Endothelial cell (in vitro differentiated cells): ENCODE data around the gene MFSD2A. TPM values are rescaled to one million over a fixed set of nuclear protein-coding genes. Genes with fewer than 3 reads are reported as not detected.
"Not testable (repeated sequence)": the region's sequence is repeated elsewhere in the genome, so short reads cannot be mapped to it uniquely, and the experiment has no call there.

Experiments used
- DNase-seq: peaks from one replicate; pipeline ENCODE4 v3.0.0; 2021; ENCODE audit warnings: low spot score
- H3K27ac Mint-ChIP-seq: one replicate; pipeline ENCODE4 v1.8.0; 2021; ENCODE audit warnings: mixed read lengths, inconsistent platforms; ENCODE audit not compliant: unreplicated experiment
- H3K27me3 Mint-ChIP-seq: one replicate; pipeline ENCODE4 v1.8.0; 2021; ENCODE audit warnings: mild to moderate bottlenecking, moderate library complexity, mixed read lengths, inconsistent platforms; ENCODE audit not compliant: unreplicated experiment
- H3K36me3 Mint-ChIP-seq: one replicate; pipeline ENCODE4 v1.8.0; 2021; ENCODE audit warnings: mild to moderate bottlenecking, low read depth, mixed read lengths, inconsistent platforms; ENCODE audit not compliant: unreplicated experiment
- H3K4me1 Mint-ChIP-seq: one replicate; pipeline ENCODE4 v1.8.0; 2021; ENCODE audit warnings: mild to moderate bottlenecking, mixed read lengths, inconsistent platforms; ENCODE audit not compliant: unreplicated experiment
- H3K4me3 Mint-ChIP-seq: one replicate; pipeline ENCODE4 v1.8.0; 2021; ENCODE audit warnings: mild to moderate bottlenecking, mixed read lengths, inconsistent platforms; ENCODE audit not compliant: unreplicated experiment
- H3K9me3 Mint-ChIP-seq: one replicate; pipeline ENCODE4 v1.8.0; 2021; ENCODE audit warnings: mixed read lengths, inconsistent platforms; ENCODE audit not compliant: unreplicated experiment
- CTCF ChIP-seq: fragments of 200-600 bp; sonication (generic); IDR thresholded peaks from one replicate; pipeline ENCODE4 v1.5.0; 2021; ENCODE audit warnings: antibody characterized with exemption; ENCODE audit not compliant: unreplicated experiment
- total RNA-seq: library from RNA; stranded (reverse); fragmentation: NEBNext Ultra II Directional; extraction: Animal tissue kit (Norgen Biotek cat#: 25700); gene quantifications from one replicate; pipeline ENCODE4 v1.2.1, GENCODE V29; 2021; ENCODE audit not compliant: unreplicated experiment

MFSD2A gene
- total RNA-seq, 1 donor from 2014 or later = 1.6 TPM

- Mint-ChIP-seq H3K4me1 (no peaks in the 10 kb centered on the region), H3K36me3 (peaks cover 8% of the 10 kb centered on the region), H3K9me3 (no peaks in the 10 kb centered on the region), H3K27ac (no peak overlapping the region), H3K27me3 (no peaks in the 10 kb centered on the region), H3K4me3 (no peak overlapping the region)
- DNase-seq = no peak
- TF ChIP-seq CTCF = no peak
These were observed 44.7 kb upstream of the MFSD2A start for GRCh38 chr1:39910263-39910662.

GRCh38 chr1:39913136-39913535 is 41.8 kb upstream of the MFSD2A start:
- not testable (repeated sequence) for H3K27me3 Mint-ChIP-seq, H3K9me3 Mint-ChIP-seq, H3K4me3 Mint-ChIP-seq

GRCh38 chr1:39915499-39916129 is 39.3 kb upstream of the MFSD2A start:
- no peaks in the 10 kb centered on the region for H3K9me3 Mint-ChIP-seq
- no peaks in the 10 kb centered on the region for H3K36me3 Mint-ChIP-seq
- TF ChIP-seq CTCF = no peak
- H3K27me3 Mint-ChIP-seq = peaks cover 2% of the 10 kb centered on the region
- no peak for DNase-seq
- H3K4me3 Mint-ChIP-seq = no peak overlapping the region
- H3K4me1 Mint-ChIP-seq = no peaks in the 10 kb centered on the region
- H3K27ac Mint-ChIP-seq = no peak overlapping the region

More at GRCh38 chr1:39913136-39913535, 41.8 kb upstream of the MFSD2A start:
- not testable (repeated sequence) for H3K4me1 Mint-ChIP-seq, DNase-seq, H3K27ac Mint-ChIP-seq, H3K36me3 Mint-ChIP-seq

GRCh38 chr1:39917825-39918224 is 37.1 kb upstream of the MFSD2A start:
- Mint-ChIP-seq H3K27me3 (peaks cover 3% of the 10 kb centered on the region), H3K27ac (no peak overlapping the region), H3K4me1 (peaks cover 5% of the 10 kb centered on the region), H3K9me3 (no peaks in the 10 kb centered on the region), H3K4me3 (no peak overlapping the region), H3K36me3 (no peaks in the 10 kb centered on the region)
- DNase-seq = no peak
- TF ChIP-seq CTCF = no peak

GRCh38 chr1:39919545-39919944 is 35.4 kb upstream of the MFSD2A start:
- Mint-ChIP-seq H3K9me3 (no peaks in the 10 kb centered on the region), H3K36me3 (no peaks in the 10 kb centered on the region), H3K27me3 (peaks cover 3% of the 10 kb centered on the region)

More at GRCh38 chr1:39919545-39919944, 35.4 kb upstream of the MFSD2A start:
- H3K4me1 Mint-ChIP-seq = peaks cover 5% of the 10 kb centered on the region
- DNase-seq = peak; percentile 44
- no peak overlapping the region for H3K27ac Mint-ChIP-seq
- no peak overlapping the region for H3K4me3 Mint-ChIP-seq
- peak; percentile 78 for TF ChIP-seq CTCF
